OCI-LY7 (cell line): ENCODE results near the gene SPIB. TPM values are rescaled to one million over a fixed set of nuclear protein-coding genes. Genes with fewer than 3 reads are reported as not detected.

Source experiments
- BruUV-seq: library from RNA; stranded (reverse); fragments of 400-500 nt; replicated peaks from 2 replicates; lab custom pipeline; 2021; lab: Mats Ljungman, UMichigan
- CTCF ChIA-PET: fragments of 300-600 bp; sonication (Branson Sonifier 250); formaldehyde crosslinking; loops from one replicate; lab custom pipeline; 2022; ENCODE audit warnings: antibody characterized with exemption; ENCODE audit not compliant: unreplicated experiment; lab: Charles Lee
- POLR2A ChIA-PET: fragments of 300-600 bp; sonication (Branson Sonifier 250); formaldehyde crosslinking; loops from one replicate; lab custom pipeline; 2022; ENCODE audit warnings: antibody characterized with exemption; lab: Charles Lee
- DNase-seq: peaks from one replicate; pipeline ENCODE4 v3.0.0-alpha.2; 2015; ENCODE audit warnings: low spot score
- H2AFZ ChIP-seq: fragments of 200-600 bp; sonication (generic), shearing (Covaris generic); 2 replicates; pipeline ENCODE4 v1.6.1; 2014; ENCODE audit warnings: mild to moderate bottlenecking, antibody characterized with exemption, low read length, moderate library complexity
- H3K27ac ChIP-seq: fragments of 200-600 bp; sonication (generic); 2 replicates; pipeline ENCODE4 v1.5.1; 2014; ENCODE audit warnings: mixed run types, low read depth, mild to moderate bottlenecking, moderate library complexity, low read length, inconsistent platforms; ENCODE audit not compliant: poor library complexity, severe bottlenecking
- H3K36me3 ChIP-seq: fragments of 200-600 bp; sonication (generic); 2 replicates; pipeline ENCODE4 v1.6.1; 2014; ENCODE audit warnings: mild to moderate bottlenecking, antibody characterized with exemption, low read length, moderate library complexity, mixed read lengths; ENCODE audit not compliant: insufficient read depth
- H3K4me1 ChIP-seq: fragments of 200-600 bp; sonication (generic); 2 replicates; pipeline ENCODE4 v1.5.1; 2014; ENCODE audit warnings: mild to moderate bottlenecking, low read length; ENCODE audit not compliant: insufficient read depth, poor library complexity, severe bottlenecking
- H3K4me2 ChIP-seq: fragments of 200-600 bp; sonication (generic); 2 replicates; pipeline ENCODE4 v1.6.1; 2014; ENCODE audit warnings: mild to moderate bottlenecking, low read length
- H3K4me3 ChIP-seq: fragments of 200-600 bp; sonication (generic); 2 replicates; pipeline ENCODE4 v1.5.1; 2014; ENCODE audit warnings: mild to moderate bottlenecking, low read depth, low read length; ENCODE audit not compliant: poor library complexity, severe bottlenecking
- H3K79me2 ChIP-seq: fragments of 200-600 bp; sonication (generic); 2 replicates; pipeline ENCODE4 v1.6.1; 2016; ENCODE audit warnings: low read depth, mild to moderate bottlenecking, low read length, moderate library complexity, mixed read lengths; ENCODE audit not compliant: insufficient read depth
- H3K9me2 ChIP-seq: fragments of 200-600 bp; sonication (generic); 2 replicates; pipeline ENCODE4 v1.6.1; 2016; ENCODE audit warnings: mild to moderate bottlenecking, low read length, mixed read lengths; ENCODE audit not compliant: insufficient read depth
- H3K9me3 ChIP-seq: fragments of 200-600 bp; sonication (generic); 2 replicates; pipeline ENCODE4 v1.6.1; 2014; ENCODE audit warnings: mild to moderate bottlenecking, mixed run types, low read length, mixed read lengths
- H4K20me1 ChIP-seq: fragments of 200-600 bp; sonication (generic); 2 replicates; pipeline ENCODE4 v1.6.1; 2014; ENCODE audit warnings: mild to moderate bottlenecking, antibody characterized with exemption, low read length, moderate library complexity, mixed read lengths; ENCODE audit not compliant: insufficient read depth
- EZH2phosphoT487 ChIP-seq: fragments of 200-600 bp; sonication (generic); IDR thresholded peaks from 2 replicates; pipeline ENCODE4 v1.6.1; 2018; ENCODE audit warnings: low read depth, borderline replicate concordance, mild to moderate bottlenecking, mixed run types, antibody characterized with exemption, low read length, moderate library complexity, mixed read lengths
- intact Hi-C: fragments of 100-400 bp; cut with micrococcal nuclease; formaldehyde crosslinking; loops from one replicate; pipeline ENCODE4 v1.10.0; 2022; ENCODE audit not compliant: unreplicated experiment
- total RNA-seq, 2 experiments: library from RNA; depleted of rRNA in 1 of 2; stranded (reverse); fragments of >200 nt in 1 of 2; shearing (Covaris generic) in 1 of 2; gene quantifications; 2 replicates each; pipeline ENCODE4 v1.2.3, GENCODE V29; 2014 to 2022
- TF ChIP-seq, protein P1 (sequence below): fragments of 200-600 bp; sonication (generic); conservative IDR thresholded peaks from 2 replicates; pipeline ENCODE4 v1.5.1; 2014; ENCODE audit warnings: mild to moderate bottlenecking, antibody characterized with exemption, low read length, moderate library complexity, mixed read lengths

The SPIB gene
- total RNA-seq, 2 experiments from 2014 or later, result 99.4 to 145 TPM

DNA sequence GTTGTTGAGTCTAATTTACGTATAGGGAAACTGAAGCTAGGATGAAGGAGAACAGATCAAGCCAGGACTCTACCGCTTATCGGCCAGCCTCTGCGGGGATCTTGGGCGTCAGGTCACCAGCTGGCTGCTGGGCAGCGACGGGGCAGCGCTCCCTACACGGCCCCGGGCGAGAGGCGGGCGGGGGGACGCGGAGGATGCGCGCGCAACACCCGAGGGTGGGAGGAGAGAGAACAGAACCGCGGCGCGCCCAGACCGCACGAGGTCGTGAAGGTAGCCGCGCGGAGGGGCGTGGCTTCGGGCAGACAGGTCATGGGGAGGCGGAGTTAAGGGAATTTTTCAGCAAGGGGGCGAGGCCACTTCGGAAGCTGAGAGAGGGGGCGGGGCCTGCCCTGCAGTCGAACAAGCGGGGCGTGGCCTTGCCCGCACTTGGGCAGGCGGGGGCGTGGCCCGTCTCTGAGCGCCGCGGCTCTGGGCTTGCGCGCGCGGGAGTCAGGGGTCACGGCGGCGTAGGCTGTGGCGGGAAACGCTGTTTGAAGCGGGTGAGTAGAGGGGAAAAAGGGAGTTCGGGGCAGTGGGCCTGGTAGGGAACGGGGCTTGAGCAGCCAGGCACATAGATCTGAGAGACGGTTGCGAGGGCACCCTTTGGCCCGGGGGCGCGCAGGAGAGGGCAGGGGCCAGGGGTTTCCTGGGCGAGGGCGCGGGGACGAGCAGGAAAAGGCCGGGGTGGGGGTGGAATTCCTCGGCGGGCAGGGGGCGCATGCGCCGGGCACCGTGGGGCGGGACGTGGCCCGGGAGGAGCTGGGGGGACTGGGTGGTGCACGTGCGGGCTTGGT lies 34.7 kb upstream of the SPIB start, which contains the start of gene POLD1:
TSS of gene POLD1 (plus strand) at position 496 of the 833 bp plus-strand sequence. CDS start 14,505 bp downstream, outside the sequence.
- Histone ChIP-seq H3K27ac (peak within 1 kb of the TSS; percentile 59), H3K79me2 (peaks cover 47% of the 10 kb centered on the region), H3K4me2 (peak within 1 kb of the TSS; percentile 89), H3K9me2 (no peaks in the 10 kb centered on the region), H3K4me1 (peaks cover 19% of the 10 kb centered on the region), H3K4me3 (peak within 1 kb of the TSS; percentile 85), H2AFZ (peak within 1 kb of the TSS; percentile 37; the same call in 1 of the 2 replicates), H3K9me3 (no peaks in the 10 kb centered on the region), H3K36me3 (peaks cover 77% of the 10 kb centered on the region), H4K20me1 (peaks cover 4% of the 10 kb centered on the region; the same call in 1 of the 2 replicates)
- no TSS peak for BruUV-seq
- ChIA-PET POLR2A (interaction anchor here (0.5 to 0.6 kb wide), 2 partner anchors 18 to 210 kb away, joined by 3 to 5 read pairs; no protein-coding TSS in a partner anchor), CTCF (no interaction called here)
- intact Hi-C loops, result loop anchor here (2.0 kb wide), 1 partner anchor 31 kb away; no protein-coding TSS in a partner anchor
- TF ChIP-seq, protein P1, sequence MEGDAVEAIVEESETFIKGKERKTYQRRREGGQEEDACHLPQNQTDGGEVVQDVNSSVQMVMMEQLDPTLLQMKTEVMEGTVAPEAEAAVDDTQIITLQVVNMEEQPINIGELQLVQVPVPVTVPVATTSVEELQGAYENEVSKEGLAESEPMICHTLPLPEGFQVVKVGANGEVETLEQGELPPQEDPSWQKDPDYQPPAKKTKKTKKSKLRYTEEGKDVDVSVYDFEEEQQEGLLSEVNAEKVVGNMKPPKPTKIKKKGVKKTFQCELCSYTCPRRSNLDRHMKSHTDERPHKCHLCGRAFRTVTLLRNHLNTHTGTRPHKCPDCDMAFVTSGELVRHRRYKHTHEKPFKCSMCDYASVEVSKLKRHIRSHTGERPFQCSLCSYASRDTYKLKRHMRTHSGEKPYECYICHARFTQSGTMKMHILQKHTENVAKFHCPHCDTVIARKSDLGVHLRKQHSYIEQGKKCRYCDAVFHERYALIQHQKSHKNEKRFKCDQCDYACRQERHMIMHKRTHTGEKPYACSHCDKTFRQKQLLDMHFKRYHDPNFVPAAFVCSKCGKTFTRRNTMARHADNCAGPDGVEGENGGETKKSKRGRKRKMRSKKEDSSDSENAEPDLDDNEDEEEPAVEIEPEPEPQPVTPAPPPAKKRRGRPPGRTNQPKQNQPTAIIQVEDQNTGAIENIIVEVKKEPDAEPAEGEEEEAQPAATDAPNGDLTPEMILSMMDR, result no peak
- no peak for TF ChIP-seq EZH2phosphoT487
- peak; percentile 99 for DNase-seq

DNA sequence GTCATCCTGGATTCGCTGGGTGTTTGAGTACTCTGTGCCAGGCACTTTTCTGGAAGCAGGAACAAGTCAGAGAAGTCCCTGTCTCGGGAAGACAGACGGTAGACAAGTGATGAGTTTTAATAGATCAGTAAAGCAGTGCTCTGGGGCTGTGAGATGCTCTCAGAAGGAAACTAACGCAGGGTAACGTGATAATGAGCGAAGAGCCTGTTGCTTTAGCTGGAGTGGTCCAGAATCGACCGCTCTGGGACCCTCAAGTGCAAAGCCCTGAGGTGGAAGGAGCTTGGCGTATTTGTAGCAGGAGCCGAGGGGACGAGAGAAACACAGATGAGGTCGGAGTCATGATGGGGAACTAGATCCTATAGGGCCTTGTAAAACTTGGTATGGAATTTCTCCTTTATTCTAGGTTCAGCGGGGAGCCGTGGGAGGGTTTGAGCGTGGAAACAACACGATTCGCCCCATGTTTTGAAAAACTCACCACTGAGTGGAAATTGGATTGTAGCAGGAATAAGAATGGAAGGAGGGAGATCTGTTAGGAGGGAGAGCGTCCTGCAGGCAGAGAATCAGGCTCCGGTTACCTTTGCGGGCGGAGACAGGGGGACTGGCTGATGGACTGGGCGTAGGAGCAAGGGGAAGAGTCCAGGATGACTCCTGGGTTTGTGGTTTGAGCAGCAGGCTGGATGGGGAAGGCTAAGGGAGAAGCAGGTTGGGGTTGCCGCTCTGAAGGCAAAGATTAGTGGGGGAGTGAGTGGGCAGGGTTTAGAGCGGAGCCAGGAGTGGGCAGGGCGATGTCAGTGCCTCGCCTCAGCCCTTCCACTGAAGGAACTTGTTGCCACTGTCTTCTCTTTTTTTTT lies 33.8 kb upstream of the SPIB start:
- no peak for DNase-seq
- peaks cover 77% of the 10 kb centered on the region for H3K36me3 ChIP-seq
- peak overlapping the region; percentile 85 for H3K4me3 ChIP-seq
- peaks cover 19% of the 10 kb centered on the region for H3K4me1 ChIP-seq
- POLR2A ChIA-PET, result interaction anchor here (0.5 to 0.6 kb wide), 2 partner anchors 19 to 209 kb away, joined by 3 to 5 read pairs; no protein-coding TSS in a partner anchor
- peak overlapping the region; percentile 89 for H3K4me2 ChIP-seq
- H3K27ac ChIP-seq, result peak overlapping the region; percentile 59
- no peaks in the 10 kb centered on the region for H3K9me3 ChIP-seq
- peaks cover 55% of the 10 kb centered on the region for H3K79me2 ChIP-seq
- no TSS peak for BruUV-seq
- no peak overlapping the region for H2AFZ ChIP-seq
- TF ChIP-seq EZH2phosphoT487, result no peak
- TF ChIP-seq, protein P1, result no peak
- CTCF ChIA-PET, result no interaction called here
- H4K20me1 ChIP-seq, result peaks cover 4% of the 10 kb centered on the region; the same call in 1 of the 2 replicates
- intact Hi-C loops, result loop anchor here (2.0 kb wide), 1 partner anchor 30 kb away; no protein-coding TSS in a partner anchor
- no peaks in the 10 kb centered on the region for H3K9me2 ChIP-seq
